GM12801 (cell line): ENCODE results near the gene TSPAN15.

Experiments
- TF ChIP-seq, protein P1 (sequence below): IDR thresholded peaks from one replicate; pipeline ENCODE4 v1.5.1; 2011; ENCODE audit warnings: control low read depth; ENCODE audit not compliant: insufficient read length; ENCODE audit errors: extremely low read depth

The TSPAN15 gene

DNA sequence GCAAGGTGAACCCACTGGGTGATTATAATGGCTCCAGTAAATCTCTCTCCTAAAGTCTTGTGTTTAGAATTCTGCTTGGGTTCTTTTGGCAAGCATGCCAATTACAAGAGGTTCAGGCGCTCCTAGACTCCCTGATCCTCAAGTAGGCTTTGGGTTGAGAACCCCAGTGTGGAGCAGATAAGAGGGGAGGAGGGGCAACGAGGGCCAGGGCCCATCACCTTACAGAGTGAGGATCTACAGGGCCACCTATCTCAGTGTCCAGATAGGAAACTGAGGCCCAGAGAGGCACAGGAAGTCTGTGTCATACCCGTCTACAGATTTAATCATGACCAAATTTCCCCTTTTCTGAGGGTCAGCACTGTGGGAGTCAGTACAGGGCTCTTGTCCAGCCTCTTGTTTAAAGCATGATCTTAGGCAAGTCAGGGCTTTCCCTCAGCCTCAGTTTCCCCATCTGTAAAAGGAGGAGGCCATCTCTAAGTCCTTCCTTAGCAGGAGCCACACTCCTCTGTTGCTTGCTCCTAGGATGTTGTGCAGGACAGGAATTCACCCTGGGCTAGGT, 39.0 kb upstream of the TSPAN15 start:
- TF ChIP-seq, protein P1, sequence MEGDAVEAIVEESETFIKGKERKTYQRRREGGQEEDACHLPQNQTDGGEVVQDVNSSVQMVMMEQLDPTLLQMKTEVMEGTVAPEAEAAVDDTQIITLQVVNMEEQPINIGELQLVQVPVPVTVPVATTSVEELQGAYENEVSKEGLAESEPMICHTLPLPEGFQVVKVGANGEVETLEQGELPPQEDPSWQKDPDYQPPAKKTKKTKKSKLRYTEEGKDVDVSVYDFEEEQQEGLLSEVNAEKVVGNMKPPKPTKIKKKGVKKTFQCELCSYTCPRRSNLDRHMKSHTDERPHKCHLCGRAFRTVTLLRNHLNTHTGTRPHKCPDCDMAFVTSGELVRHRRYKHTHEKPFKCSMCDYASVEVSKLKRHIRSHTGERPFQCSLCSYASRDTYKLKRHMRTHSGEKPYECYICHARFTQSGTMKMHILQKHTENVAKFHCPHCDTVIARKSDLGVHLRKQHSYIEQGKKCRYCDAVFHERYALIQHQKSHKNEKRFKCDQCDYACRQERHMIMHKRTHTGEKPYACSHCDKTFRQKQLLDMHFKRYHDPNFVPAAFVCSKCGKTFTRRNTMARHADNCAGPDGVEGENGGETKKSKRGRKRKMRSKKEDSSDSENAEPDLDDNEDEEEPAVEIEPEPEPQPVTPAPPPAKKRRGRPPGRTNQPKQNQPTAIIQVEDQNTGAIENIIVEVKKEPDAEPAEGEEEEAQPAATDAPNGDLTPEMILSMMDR = no peak

DNA sequence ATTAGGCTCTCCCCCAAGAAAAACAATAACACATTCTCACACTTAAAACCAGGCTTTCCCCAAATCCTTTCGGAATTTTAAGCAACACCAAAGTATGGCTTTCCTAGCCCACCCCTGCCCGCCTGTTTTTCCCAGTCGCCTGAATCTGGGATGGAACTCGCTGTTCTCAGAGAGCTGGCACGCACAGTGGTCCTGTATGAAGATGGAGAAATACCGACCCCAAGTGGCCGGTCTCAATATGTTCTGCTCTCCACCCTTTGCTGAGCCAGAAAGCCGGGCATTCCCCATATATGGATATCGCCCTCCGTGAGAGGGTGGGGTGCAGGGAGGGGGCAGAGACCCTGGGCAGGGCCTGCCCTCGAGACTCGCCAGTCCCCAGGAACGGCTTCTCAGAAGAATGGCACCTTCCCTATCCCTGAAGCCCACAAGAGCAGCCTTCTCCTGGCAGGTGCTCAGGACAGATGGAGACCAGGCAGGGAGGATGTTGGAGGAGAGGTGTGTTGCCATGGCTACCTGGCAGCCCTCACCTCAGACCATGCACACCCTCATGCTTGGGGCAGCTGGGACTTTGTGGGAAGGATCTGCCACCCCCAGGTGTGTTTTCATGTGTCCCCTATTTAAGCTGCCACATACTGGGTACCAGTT, 37.9 kb upstream of the TSPAN15 start:
- TF ChIP-seq, protein P1 = no peak

DNA sequence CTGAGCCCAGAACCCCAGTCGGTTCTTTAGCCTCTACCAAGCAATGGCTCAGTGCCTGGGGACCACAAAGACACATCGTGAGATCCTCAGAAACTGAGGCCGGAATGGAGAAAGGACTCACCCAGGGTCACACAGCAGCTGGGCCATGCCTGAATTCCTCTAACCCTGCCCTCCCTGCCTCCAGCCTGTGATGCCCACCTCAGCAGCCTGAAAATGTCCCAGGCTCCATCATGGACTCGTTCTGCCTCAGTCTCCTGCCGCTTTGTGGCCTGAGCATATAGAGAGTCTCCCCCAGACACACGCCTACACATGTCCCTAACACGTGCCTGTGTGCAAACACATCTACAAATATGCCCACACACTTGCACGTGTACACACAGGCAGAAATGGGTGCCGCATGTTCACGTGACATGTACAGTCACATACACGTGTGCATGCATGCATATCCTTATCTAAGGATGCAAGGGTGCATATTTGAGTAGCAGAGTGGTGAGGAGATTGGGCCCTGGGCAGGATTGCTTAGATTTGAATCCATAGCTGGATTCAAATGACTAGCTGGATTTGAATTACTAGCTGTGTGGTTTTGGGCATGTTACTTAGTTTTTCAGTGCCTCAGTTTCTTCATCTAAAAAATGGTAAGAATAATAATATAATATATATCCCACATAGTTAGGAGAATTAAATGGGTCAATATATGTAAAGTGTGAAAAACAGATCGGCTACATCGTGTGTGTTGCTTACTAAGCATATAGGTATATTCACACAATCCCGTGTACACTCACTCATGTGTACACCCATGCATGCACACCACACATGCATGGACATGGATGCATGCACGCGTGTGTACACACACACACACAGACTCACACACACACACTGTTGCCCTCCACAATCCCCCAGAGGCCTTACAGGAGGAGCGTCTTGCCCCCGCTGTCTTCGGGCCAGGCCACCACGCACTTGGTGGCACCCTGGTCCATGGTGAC, 36.9 kb upstream of the TSPAN15 start:
- TF ChIP-seq, protein P1 = no peak

DNA sequence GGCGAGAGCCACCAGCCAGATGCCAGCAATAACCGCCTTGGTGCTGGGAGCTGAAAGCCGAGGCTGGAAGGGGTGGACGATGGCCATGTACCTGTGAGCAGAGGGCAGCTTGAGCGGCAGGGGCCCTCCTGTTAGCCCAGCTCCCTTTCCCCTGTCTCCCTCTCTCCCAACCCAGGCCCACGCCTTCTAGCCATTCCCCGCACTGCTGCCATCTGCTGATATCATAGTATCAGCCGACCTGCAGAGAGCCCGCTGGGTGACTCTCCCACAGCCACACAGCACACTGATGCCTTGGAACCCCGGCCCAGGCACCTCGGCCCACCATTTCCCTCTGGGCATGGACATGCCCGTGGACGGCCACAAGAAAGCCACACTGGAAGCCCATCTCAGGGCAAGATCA, 36.2 kb upstream of the TSPAN15 start:
- TF ChIP-seq, protein P1 = no peak

DNA sequence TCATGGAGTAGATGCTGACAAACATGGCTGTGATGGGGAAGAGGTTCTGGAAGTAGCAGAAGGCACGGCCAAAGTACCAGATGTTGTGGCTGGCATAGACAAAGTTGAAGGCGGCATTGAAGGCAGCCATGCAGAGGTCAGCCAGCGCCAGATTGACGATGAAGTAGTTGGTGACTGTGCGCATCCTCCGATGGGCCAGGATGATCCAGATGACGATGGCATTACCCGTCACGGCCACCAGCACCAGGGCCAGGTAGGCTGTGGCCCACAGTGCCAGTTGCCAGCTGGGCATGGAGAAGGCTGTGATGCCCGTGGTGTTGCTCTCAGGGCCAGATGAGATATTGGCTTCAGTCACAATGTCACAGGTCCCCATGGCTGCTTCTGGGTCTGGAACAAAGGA, 35.3 kb upstream of the TSPAN15 start:
- TF ChIP-seq, protein P1 = no peak

DNA sequence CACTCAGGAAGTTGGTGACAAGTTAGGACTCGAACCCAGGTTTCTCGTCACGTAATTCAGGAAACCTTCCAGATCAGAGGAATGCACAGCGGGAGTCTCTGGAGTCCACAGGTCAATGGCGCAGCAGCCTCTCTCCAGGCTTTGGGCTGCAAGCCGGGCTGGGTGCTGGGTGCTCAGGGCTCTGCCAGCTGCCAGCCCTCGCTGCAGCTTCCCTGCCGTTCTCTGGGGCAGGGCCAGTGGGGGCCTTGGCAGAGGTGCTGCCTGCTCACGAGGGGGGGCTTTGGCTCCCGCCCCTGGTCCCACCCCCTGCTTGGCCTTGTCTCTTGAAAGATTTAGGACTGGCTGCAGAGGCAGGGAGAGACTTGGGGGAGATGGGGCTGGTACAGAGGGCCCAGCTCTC, 34.6 kb upstream of the TSPAN15 start, which contains the start of gene TACR2:
TSS of gene TACR2 (minus strand) at position 224 of the 400 bp plus-strand sequence. CDS start 595 bp downstream, outside the sequence.
- TF ChIP-seq, protein P1 = no peak

DNA sequence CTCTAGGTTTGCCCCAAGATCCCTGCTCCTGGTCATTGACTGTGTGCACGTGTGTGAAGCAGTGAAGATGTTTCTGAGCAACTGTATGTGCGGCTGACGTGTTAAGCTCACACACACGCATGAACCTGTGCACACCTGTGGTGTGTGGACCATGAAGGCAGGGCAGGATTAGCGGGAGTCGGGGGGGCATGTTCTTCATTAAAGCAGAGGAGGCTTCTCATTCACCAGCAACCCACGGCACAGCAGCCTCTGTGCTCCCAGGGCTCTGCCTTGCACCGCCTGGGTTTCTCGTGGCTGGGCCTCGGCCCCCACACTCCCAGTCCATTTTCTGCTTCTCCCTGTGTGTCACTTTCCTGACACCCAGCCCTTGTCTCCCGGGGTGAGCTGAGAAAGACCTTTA, 33.7 kb upstream of the TSPAN15 start:
- TF ChIP-seq, protein P1 = no peak
